ENCODE results near the gene TPPP2. TPM values are rescaled to one million over a fixed set of nuclear protein-coding genes. Genes with fewer than 3 reads are reported as not detected.

The TPPP2 gene
- total RNA-seq, 2 donors from 2014 or later: 1.3 TPM; not detected in 1

DNA sequence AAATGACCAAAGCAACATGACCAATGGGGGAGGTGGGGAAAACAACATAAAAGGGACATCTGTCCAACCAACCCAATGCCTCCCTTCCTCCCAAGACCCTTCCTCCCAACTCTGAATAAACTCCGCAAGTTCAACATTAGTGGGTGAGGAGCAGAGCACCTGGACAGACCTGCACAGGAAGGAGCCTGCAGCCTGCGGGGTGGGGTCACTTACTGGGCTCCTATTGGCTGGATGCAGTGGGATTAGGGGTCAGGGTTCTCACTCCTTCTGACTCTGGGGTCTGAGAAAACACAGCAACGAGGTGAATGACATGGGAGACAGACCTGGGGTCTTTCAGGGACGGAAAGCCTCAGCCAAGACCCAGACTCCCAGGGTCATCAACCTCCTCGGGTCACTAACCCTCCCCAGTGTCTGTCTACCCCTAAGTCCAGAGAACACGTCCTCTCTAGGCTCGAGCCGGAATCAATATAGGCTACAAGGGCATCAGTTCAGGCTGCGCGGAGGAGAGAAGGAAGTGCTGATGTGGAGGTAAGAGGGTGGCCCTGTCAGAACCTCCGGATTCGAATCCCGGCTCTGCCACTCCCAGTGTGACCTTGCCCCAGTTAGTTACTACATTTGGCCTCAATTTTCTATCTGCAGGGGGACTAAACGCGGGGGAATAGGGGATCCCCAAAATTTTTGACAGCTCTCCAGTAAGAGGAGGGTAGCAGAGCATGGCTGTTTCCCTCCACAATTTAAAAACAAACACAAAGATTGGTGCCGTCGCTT lies 6.0 kb upstream of the TPPP2 start:
- intact Hi-C loops (cut with DNase I): no loop called here
- TF ChIP-seq, protein P1, sequence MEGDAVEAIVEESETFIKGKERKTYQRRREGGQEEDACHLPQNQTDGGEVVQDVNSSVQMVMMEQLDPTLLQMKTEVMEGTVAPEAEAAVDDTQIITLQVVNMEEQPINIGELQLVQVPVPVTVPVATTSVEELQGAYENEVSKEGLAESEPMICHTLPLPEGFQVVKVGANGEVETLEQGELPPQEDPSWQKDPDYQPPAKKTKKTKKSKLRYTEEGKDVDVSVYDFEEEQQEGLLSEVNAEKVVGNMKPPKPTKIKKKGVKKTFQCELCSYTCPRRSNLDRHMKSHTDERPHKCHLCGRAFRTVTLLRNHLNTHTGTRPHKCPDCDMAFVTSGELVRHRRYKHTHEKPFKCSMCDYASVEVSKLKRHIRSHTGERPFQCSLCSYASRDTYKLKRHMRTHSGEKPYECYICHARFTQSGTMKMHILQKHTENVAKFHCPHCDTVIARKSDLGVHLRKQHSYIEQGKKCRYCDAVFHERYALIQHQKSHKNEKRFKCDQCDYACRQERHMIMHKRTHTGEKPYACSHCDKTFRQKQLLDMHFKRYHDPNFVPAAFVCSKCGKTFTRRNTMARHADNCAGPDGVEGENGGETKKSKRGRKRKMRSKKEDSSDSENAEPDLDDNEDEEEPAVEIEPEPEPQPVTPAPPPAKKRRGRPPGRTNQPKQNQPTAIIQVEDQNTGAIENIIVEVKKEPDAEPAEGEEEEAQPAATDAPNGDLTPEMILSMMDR (IDR thresholded peaks at IDR 0.05): no peak
- no peak for TF ChIP-seq POLR2A (IDR thresholded peaks at IDR 0.05)
- H3K4me3 ChIP-seq: peak overlapping the region; percentile 26 to 46
- H3K36me3 ChIP-seq (replicated peaks in 1 of 2; ENCODE audit: insufficient read depth in 1 of 2, low read depth in 2 of 2): peaks cover 0 to 7% of the 10 kb centered on the region in 2 donors
- WGBS, 2 donors: 9 to 13% methylated on average over 17 of the region's 17 CpGs
- peak overlapping the region; percentile 69 to 77 (median 74) for H3K27ac ChIP-seq
- ATAC-seq: peak; percentile 36
- no peaks in the 10 kb centered on the region for H3K9me3 ChIP-seq
- no peaks in the 10 kb centered on the region for H3K27me3 ChIP-seq
- peak in 2 of 4 donors; percentile 39 to 41 for DNase-seq
- peaks cover 33% of the 10 kb centered on the region for H3K4me1 ChIP-seq

DNA sequence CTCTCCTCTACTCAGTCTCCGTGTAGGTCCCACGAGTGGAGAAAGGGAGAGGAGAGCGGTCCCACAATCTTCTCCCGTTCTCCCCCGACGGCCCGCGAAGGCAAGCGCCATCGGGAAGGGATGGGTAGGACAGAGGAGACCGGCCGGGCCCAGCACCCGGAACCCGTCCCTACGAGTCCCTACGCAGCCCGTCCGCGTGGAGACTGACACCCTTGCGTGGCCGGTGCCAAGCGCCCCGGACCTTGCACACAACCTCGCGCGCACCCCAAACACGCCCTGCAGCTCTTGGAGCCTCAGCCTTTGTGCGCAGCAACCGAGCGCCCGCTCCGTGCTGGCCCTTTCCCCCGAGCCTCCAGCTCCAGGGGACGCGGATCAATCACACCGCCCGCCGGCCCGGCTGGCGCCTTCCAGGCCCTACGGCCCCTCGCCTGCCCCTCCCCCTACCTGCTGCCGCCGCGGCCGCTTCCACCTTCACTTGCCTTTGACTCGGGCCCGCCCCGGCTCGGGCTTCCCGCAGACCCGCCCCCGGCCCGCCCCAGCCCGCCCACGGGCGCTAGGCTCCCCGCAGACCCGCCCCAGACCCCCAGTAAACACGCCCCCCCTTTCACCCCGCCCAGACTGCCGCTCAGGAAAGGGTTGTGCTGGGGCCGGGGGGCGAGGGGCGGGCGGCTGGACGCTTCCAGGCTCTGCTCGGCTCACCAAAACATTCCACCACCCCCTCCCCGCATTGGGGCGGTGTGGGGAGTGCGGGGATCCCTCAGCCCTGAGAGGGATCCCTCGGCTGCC lies 5.2 kb upstream of the TPPP2 start, which contains the start of gene NDRG2:
Gene NDRG2, minus strand, starts transcription at position 477 of the 786 bp plus-strand sequence. CDS start 1,746 bp downstream, outside the sequence.
- Histone ChIP-seq H3K4me1 (peaks cover 33% of the 10 kb centered on the region), H3K27ac (peak within 1 kb of the TSS; percentile 69 to 77 (median 74)), H3K27me3 (no peaks in the 10 kb centered on the region), H3K9me3 (no peaks in the 10 kb centered on the region), H3K4me3 (peak within 1 kb of the TSS; percentile 26 to 46), H3K36me3 (replicated peaks in 1 of 2; ENCODE audit: insufficient read depth in 1 of 2, low read depth in 2 of 2) (peaks cover 0 to 3% of the 10 kb centered on the region in 2 donors)
- TF ChIP-seq, protein P1 (IDR thresholded peaks at IDR 0.05): no peak
- TF ChIP-seq POLR2A (IDR thresholded peaks at IDR 0.05): peak; percentile 45 to 65 (median 62)
- peak; percentile 88 for ATAC-seq
- WGBS, 2 donors: 0 to 1% methylated on average over 34 to 61 of the region's 72 CpGs
- intact Hi-C loops (cut with DNase I): no loop called here
- DNase-seq: peak; percentile 83 to 91 (median 88)

DNA sequence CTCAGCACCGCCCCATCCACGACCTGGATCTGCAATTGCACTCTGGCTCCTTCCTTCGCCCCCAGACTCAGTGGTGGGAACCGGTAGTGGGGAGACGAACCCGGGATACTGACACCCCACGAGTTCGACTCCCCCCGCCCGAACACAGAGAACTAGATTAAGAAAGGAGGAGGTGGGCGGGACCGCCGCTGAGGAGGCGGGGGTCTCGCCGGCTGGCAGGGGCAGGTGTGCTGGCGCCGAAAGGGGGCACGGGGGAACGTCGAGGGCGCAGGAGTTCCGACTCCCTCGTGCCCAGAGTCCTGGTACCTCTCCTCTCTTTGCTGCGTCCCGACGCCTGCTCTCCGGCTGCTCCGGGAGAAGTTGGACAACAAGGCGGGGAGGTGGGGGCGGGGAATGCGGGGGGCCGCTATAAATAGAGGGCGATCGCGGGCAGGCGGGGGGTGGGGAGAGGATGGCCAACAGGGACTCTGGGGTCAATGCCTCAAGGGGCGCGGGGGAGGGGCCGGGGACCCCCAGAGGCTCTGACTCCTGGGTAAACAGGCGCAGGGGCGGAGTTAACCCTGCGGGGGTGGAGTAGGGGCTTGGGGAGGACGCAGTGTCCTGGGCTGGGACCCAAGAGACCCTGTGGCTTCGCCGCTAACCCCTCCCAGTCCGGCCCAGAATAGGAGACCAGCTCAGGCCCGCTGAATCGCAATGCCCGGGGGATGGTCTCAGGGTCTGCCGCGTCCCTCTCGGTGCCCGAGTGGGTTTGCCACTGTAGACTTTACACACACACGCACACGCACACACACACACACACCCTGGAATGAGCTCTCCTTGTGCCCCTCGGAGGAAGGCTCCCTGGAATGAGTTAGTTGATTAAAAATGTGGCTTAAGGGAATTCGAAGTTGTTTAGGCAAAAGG lies 4.4 kb upstream of the TPPP2 start:
- ATAC-seq (peak; percentile 27), DNase-seq (peak; percentile 47 to 69 (median 58))
- peak overlapping the region; percentile 69 to 77 (median 74) for H3K27ac ChIP-seq
- H3K4me3 ChIP-seq: peak overlapping the region; percentile 26 to 46
- TF ChIP-seq, protein P1 (IDR thresholded peaks at IDR 0.05): peak in 1 of 7 experiments; percentile 12
- no peak for TF ChIP-seq POLR2A (IDR thresholded peaks at IDR 0.05)
- no peaks in the 10 kb centered on the region for H3K9me3 ChIP-seq
- 19 to 24% methylated on average over 22 to 34 of the region's 58 CpGs for WGBS, 2 donors
- H3K4me1 ChIP-seq: peaks cover 33% of the 10 kb centered on the region
- intact Hi-C loops (cut with DNase I): no loop called here
- no peaks in the 10 kb centered on the region for H3K36me3 ChIP-seq (replicated peaks in 1 of 2; ENCODE audit: insufficient read depth in 1 of 2, low read depth in 2 of 2)
- H3K27me3 ChIP-seq: no peaks in the 10 kb centered on the region

DNA sequence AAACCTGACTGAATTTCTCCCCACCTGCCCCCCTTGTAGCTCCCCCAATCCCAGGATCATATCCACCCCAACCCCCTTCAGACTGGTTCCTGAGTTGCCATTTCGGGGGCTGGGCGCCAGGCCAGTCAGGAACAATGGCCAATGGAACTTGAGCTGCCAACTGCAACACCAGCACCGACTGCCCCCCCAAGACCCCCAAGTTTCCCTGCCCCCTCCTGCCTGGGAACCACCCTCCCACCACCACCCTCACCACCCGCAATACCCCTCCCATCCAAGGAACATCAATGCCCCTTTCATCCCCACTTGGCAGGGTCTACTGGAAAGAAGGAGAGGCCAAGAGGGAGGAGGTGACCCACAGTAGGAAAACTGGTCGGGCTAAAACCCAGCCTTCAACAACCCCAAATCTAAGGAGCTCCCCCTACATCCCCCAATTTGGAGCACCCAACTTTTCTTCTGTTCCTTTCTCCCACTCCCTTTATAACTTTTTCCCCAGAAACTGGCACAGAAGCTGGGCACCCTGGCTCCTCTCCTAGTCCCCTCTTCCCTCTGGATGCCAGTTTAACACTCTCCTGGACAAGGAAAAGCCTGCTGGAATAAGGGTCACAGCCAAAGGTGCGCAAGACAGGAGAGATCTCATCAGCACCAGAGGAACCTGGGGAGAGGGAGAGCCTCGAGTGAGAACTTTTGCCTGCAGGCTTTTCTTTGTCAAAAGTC lies 3.6 kb upstream of the TPPP2 start:
- no peak overlapping the region for H3K4me3 ChIP-seq
- WGBS, 2 donors: 53 to 59% methylated on average over 5 to 7 of the region's 7 CpGs
- ATAC-seq: no peak
- H3K36me3 ChIP-seq (replicated peaks in 1 of 2; ENCODE audit: insufficient read depth in 1 of 2, low read depth in 2 of 2): no peaks in the 10 kb centered on the region
- no peak for DNase-seq
- no peaks in the 10 kb centered on the region for H3K27me3 ChIP-seq
- TF ChIP-seq POLR2A (IDR thresholded peaks at IDR 0.05): no peak
- TF ChIP-seq, protein P1 (IDR thresholded peaks at IDR 0.05): no peak
- intact Hi-C loops (cut with DNase I): no loop called here
- H3K9me3 ChIP-seq: no peaks in the 10 kb centered on the region
- peak overlapping the region; percentile 69 to 77 (median 74) for H3K27ac ChIP-seq
- H3K4me1 ChIP-seq: peaks cover 33% of the 10 kb centered on the region
